HG03159 (cell line): ENCODE results near the gene EMC8.
A peak's percentile ranks its signal among the peaks of the same experiment; 100 is the strongest.
"Not testable (repeated sequence)": the region's sequence is repeated elsewhere in the genome, so short reads cannot be mapped to it uniquely, and the experiment has no call there.

Experiments used
- ATAC-seq: cut with Tn5 transposase; IDR thresholded peaks from one replicate; pipeline ENCODE4 v1.9.1; 2021; ENCODE audit warnings: mild to moderate bottlenecking, moderate library complexity; ENCODE audit not compliant: unreplicated experiment

EMC8 gene

GRCh38 chr16:85835227-85835751, 35.9 kb upstream of the EMC8 start:
- ATAC-seq, result no peak

- no peak for ATAC-seq
Observed at GRCh38 chr16:85834741-85835140, 35.4 kb upstream of the EMC8 start.

- no peak for ATAC-seq
Observed at GRCh38 chr16:85833219-85833920, 34.0 kb upstream of the EMC8 start.

GRCh38 chr16:85832570-85833218, 33.4 kb upstream of the EMC8 start:
- ATAC-seq, result peak; percentile 49

- no peak for ATAC-seq
Observed at GRCh38 chr16:85830821-85831220, 31.5 kb upstream of the EMC8 start.

- ATAC-seq, result no peak
Observed at GRCh38 chr16:85829751-85830445, 30.6 kb upstream of the EMC8 start.

GRCh38 chr16:85829171-85829719, 29.9 kb upstream of the EMC8 start:
- no peak for ATAC-seq

GRCh38 chr16:85828166-85828565, 28.8 kb upstream of the EMC8 start:
- no peak for ATAC-seq

- no peak for ATAC-seq
Observed at GRCh38 chr16:85826686-85827247, 27.4 kb upstream of the EMC8 start.

GRCh38 chr16:85825326-85825725, 26.0 kb upstream of the EMC8 start:
- no peak for ATAC-seq

GRCh38 chr16:85824161-85825135, 25.1 kb upstream of the EMC8 start:
- no peak for ATAC-seq

GRCh38 chr16:85823328-85823920, 24.1 kb upstream of the EMC8 start:
- ATAC-seq, result no peak

- no peak for ATAC-seq
Observed at GRCh38 chr16:85822145-85822544, 22.8 kb upstream of the EMC8 start.

- ATAC-seq, result peak; percentile 74
Observed at GRCh38 chr16:85821390-85822135, 22.2 kb upstream of the EMC8 start.

GRCh38 chr16:85820604-85821372, 21.4 kb upstream of the EMC8 start:
- ATAC-seq, result peak; percentile 11

- ATAC-seq, result no peak
Observed at GRCh38 chr16:85819771-85820170, 20.4 kb upstream of the EMC8 start.

- no peak for ATAC-seq
Observed at GRCh38 chr16:85819245-85819644, 19.9 kb upstream of the EMC8 start.

- not testable (repeated sequence) for ATAC-seq
Observed at GRCh38 chr16:85817195-85817594, 17.9 kb upstream of the EMC8 start.
